ENCODE results near the gene ARHGAP42. TPM values are rescaled to one million over a fixed set of nuclear protein-coding genes. Genes with fewer than 3 reads are reported as not detected.

ARHGAP42 gene
- total and polyA plus RNA-seq, 2 of the 13 experiments (the other 11 are each of a cell fraction or from before 2014, with no cell fraction given), result 2.5 to 4.3 TPM

- intact Hi-C loops (cut with micrococcal nuclease; ENCODE audit: unreplicated experiment), result no loop called here
- WGBS (ENCODE audit: low lambda C conversion rate), result 63% methylated on average over 4 of the region's 4 CpGs
- TF ChIP-seq, protein P1, sequence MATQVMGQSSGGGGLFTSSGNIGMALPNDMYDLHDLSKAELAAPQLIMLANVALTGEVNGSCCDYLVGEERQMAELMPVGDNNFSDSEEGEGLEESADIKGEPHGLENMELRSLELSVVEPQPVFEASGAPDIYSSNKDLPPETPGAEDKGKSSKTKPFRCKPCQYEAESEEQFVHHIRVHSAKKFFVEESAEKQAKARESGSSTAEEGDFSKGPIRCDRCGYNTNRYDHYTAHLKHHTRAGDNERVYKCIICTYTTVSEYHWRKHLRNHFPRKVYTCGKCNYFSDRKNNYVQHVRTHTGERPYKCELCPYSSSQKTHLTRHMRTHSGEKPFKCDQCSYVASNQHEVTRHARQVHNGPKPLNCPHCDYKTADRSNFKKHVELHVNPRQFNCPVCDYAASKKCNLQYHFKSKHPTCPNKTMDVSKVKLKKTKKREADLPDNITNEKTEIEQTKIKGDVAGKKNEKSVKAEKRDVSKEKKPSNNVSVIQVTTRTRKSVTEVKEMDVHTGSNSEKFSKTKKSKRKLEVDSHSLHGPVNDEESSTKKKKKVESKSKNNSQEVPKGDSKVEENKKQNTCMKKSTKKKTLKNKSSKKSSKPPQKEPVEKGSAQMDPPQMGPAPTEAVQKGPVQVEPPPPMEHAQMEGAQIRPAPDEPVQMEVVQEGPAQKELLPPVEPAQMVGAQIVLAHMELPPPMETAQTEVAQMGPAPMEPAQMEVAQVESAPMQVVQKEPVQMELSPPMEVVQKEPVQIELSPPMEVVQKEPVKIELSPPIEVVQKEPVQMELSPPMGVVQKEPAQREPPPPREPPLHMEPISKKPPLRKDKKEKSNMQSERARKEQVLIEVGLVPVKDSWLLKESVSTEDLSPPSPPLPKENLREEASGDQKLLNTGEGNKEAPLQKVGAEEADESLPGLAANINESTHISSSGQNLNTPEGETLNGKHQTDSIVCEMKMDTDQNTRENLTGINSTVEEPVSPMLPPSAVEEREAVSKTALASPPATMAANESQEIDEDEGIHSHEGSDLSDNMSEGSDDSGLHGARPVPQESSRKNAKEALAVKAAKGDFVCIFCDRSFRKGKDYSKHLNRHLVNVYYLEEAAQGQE (IDR thresholded peaks at IDR 0.05; ENCODE audit: borderline replicate concordance in 1 of 2, low read depth in 1 of 2, low read length in 2 of 2), result no peak
- TF ChIP-seq, protein P2, sequence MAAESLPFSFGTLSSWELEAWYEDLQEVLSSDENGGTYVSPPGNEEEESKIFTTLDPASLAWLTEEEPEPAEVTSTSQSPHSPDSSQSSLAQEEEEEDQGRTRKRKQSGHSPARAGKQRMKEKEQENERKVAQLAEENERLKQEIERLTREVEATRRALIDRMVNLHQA (CRISPR knock-in tag; IDR thresholded peaks at IDR 0.05), result no peak
- TF ChIP-seq CEBPB (IDR thresholded peaks at IDR 0.05; ENCODE audit: borderline replicate concordance, low read depth, low read length) (no peak), HNRNPH1 (optimal IDR thresholded peaks at IDR 0.05; ENCODE audit: low read depth, low read length) (no peak), GPN1 (CRISPR knock-in tag; IDR thresholded peaks at IDR 0.05; ENCODE audit: borderline replicate concordance) (no peak), THAP11 (CRISPR knock-in tag; IDR thresholded peaks at IDR 0.05) (no peak), PHB2 (IDR thresholded peaks at IDR 0.05; ENCODE audit: partially characterized antibody) (no peak), KLF12 (CRISPR knock-in tag; IDR thresholded peaks at IDR 0.05; ENCODE audit: borderline replicate concordance) (no peak), MXD4 (CRISPR knock-in tag; IDR thresholded peaks at IDR 0.05) (no peak), ZNF660 (CRISPR knock-in tag; IDR thresholded peaks at IDR 0.05; ENCODE audit: borderline replicate concordance, low read depth) (no peak), ZNF296 (CRISPR knock-in tag; conservative IDR thresholded peaks at IDR 0.05) (no peak)
- TF ChIP-seq, protein P3, sequence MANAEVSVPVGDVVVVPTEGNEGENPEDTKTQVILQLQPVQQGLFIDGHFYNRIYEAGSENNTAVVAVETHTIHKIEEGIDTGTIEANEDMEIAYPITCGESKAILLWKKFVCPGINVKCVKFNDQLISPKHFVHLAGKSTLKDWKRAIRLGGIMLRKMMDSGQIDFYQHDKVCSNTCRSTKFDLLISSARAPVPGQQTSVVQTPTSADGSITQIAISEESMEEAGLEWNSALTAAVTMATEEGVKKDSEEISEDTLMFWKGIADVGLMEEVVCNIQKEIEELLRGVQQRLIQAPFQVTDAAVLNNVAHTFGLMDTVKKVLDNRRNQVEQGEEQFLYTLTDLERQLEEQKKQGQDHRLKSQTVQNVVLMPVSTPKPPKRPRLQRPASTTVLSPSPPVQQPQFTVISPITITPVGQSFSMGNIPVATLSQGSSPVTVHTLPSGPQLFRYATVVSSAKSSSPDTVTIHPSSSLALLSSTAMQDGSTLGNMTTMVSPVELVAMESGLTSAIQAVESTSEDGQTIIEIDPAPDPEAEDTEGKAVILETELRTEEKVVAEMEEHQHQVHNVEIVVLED (CRISPR knock-in tag; IDR thresholded peaks at IDR 0.05; ENCODE audit: borderline replicate concordance), result no peak
- TF ChIP-seq, protein P4, sequence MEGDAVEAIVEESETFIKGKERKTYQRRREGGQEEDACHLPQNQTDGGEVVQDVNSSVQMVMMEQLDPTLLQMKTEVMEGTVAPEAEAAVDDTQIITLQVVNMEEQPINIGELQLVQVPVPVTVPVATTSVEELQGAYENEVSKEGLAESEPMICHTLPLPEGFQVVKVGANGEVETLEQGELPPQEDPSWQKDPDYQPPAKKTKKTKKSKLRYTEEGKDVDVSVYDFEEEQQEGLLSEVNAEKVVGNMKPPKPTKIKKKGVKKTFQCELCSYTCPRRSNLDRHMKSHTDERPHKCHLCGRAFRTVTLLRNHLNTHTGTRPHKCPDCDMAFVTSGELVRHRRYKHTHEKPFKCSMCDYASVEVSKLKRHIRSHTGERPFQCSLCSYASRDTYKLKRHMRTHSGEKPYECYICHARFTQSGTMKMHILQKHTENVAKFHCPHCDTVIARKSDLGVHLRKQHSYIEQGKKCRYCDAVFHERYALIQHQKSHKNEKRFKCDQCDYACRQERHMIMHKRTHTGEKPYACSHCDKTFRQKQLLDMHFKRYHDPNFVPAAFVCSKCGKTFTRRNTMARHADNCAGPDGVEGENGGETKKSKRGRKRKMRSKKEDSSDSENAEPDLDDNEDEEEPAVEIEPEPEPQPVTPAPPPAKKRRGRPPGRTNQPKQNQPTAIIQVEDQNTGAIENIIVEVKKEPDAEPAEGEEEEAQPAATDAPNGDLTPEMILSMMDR (CRISPR knock-in tag; IDR thresholded peaks at IDR 0.05), result no peak
- TF ChIP-seq, protein P5, sequence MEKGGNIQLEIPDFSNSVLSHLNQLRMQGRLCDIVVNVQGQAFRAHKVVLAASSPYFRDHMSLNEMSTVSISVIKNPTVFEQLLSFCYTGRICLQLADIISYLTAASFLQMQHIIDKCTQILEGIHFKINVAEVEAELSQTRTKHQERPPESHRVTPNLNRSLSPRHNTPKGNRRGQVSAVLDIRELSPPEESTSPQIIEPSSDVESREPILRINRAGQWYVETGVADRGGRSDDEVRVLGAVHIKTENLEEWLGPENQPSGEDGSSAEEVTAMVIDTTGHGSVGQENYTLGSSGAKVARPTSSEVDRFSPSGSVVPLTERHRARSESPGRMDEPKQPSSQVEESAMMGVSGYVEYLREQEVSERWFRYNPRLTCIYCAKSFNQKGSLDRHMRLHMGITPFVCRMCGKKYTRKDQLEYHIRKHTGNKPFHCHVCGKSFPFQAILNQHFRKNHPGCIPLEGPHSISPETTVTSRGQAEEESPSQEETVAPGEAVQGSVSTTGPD (CRISPR knock-in tag; IDR thresholded peaks at IDR 0.05), result no peak
Observed at GRCh38 chr11:100663996-100664395, 23.1 kb upstream of the ARHGAP42 start.

More at GRCh38 chr11:100663996-100664395, 23.1 kb upstream of the ARHGAP42 start:
- Histone ChIP-seq H3K9me3 (ENCODE audit: low read length) (no peaks in the 10 kb centered on the region), H3K4me1 (ENCODE audit: insufficient read depth, low read length) (no peaks in the 10 kb centered on the region), H3K27me3 (ENCODE audit: control insufficient read depth in 1 of 2, insufficient read depth in 2 of 2, low read length in 2 of 2) (no peaks in the 10 kb centered on the region; a peak in 1 of 5 replicates), H3K9ac (ENCODE audit: insufficient read depth, low read depth, low read length) (no peak overlapping the region), H3K36me3 (replicated peaks in 1 of 2; ENCODE audit: control insufficient read depth in 1 of 2, insufficient read depth in 2 of 2, low read length in 2 of 2) (no peaks in the 10 kb centered on the region), H3K4me3 (replicated peaks in 1 of 3; ENCODE audit: insufficient read depth in 1 of 3, low read depth in 2 of 3, low read length in 3 of 3) (no peak overlapping the region), H2AFZ (ENCODE audit: low read length) (no peak overlapping the region), H4K20me1 (ENCODE audit: insufficient read depth, low read length) (no peaks in the 10 kb centered on the region), H3K4me2 (ENCODE audit: low read depth, low read length) (no peak overlapping the region), H3K79me2 (ENCODE audit: insufficient read depth, low read length) (no peaks in the 10 kb centered on the region), H3K27ac (ENCODE audit: extremely low read length, insufficient read depth, low read length) (no peak overlapping the region)
- no peak for DNase-seq (ENCODE audit: low spot score)
- ATAC-seq, result no peak
- in situ Hi-C loops (cut with HindIII; ENCODE audit: extremely low pct_ligation_motif_present, low pct_unique_long_range_greater_than_20kb), result no loop called here
- ChIA-PET POLR2A (no interaction called here), CTCF (ENCODE audit: low intra/inter-chr PET ratio, low total read pairs) (no interaction called here)
- no TSS peak for BruUV-seq (replicated peaks)
- no peak for FAIRE-seq

Measured in HepG2 (cell line).